Stimulated activated CD4-positive, alpha-beta T cell treated with anti-CD3 and anti-CD28 coated beads, Interleukin-1b, Interleukin-23, amount 100 ng/mL, for 4 hours (primary cell): ENCODE data around the gene RRAGD.

Experiments
- DNase-seq, 2 donors: peaks; one replicate each; pipeline ENCODE4 v3.0.0-alpha.2; 2020; ENCODE audit warnings: low read depth in 2 of 2

Gene RRAGD

GRCh38 chr6:89412071-89413005 is at the start of gene RRAGD:
Gene RRAGD (minus strand): TSS chr6:89412273. CDS start chr6:89411993, 280 bp downstream.
- DNase-seq, result peak; percentile 42 to 51

- DNase-seq, result no peak
Observed at GRCh38 chr6:89460713-89461112, 48.6 kb upstream of the RRAGD start.

GRCh38 chr6:89459501-89459900 is 47.4 kb upstream of the RRAGD start:
- no peak for DNase-seq

GRCh38 chr6:89458704-89459103 is 46.6 kb upstream of the RRAGD start:
- DNase-seq, result no peak

- DNase-seq, result no peak
Observed at GRCh38 chr6:89454300-89454699, 42.2 kb upstream of the RRAGD start.

GRCh38 chr6:89452281-89452680 is 40.2 kb upstream of the RRAGD start:
- no peak for DNase-seq

- DNase-seq, result no peak
Observed at GRCh38 chr6:89449193-89449592, 37.1 kb upstream of the RRAGD start.

- no peak for DNase-seq
Observed at GRCh38 chr6:89443658-89444057, 31.6 kb upstream of the RRAGD start.

GRCh38 chr6:89440200-89440599 is 28.1 kb upstream of the RRAGD start:
- DNase-seq, result no peak

GRCh38 chr6:89439014-89439413 is 26.9 kb upstream of the RRAGD start:
- no peak for DNase-seq

GRCh38 chr6:89438248-89438647 is 26.2 kb upstream of the RRAGD start:
- no peak for DNase-seq

GRCh38 chr6:89436226-89436625 is 24.2 kb upstream of the RRAGD start:
- DNase-seq, result no peak

GRCh38 chr6:89434954-89435353 is 22.9 kb upstream of the RRAGD start:
- no peak for DNase-seq

- DNase-seq, result no peak
Observed at GRCh38 chr6:89434150-89434499, 22.1 kb upstream of the RRAGD start.

GRCh38 chr6:89433252-89434149 is 21.4 kb upstream of the RRAGD start:
- peak; percentile 13 to 17 for DNase-seq

- DNase-seq, result peak; percentile 87
Observed at GRCh38 chr6:89432875-89433251, 20.8 kb upstream of the RRAGD start, which contains the start of gene ANKRD6. Gene ANKRD6 (plus strand): TSS chr6:89433152. CDS start chr6:89566977, 133,825 bp downstream.

GRCh38 chr6:89430201-89430962 is 18.3 kb upstream of the RRAGD start:
- DNase-seq, result no peak

GRCh38 chr6:89416796-89417195 is 4.7 kb upstream of the RRAGD start:
- no peak for DNase-seq

GRCh38 chr6:89415185-89415584 is 3.1 kb upstream of the RRAGD start:
- no peak for DNase-seq

- no peak for DNase-seq
Observed at GRCh38 chr6:89414215-89414614, 2.1 kb upstream of the RRAGD start.

- DNase-seq, result peak in 1 of 2 donors; percentile 2
Observed at GRCh38 chr6:89413006-89413400, 930 bp upstream of the RRAGD start.
